Activated T-cell treated with anti-CD3 and anti-CD28 coated beads, Interleukin-2, amount 50 U/mL, for 72 hours (primary cell): ENCODE results near the gene RPTOR. TPM values are rescaled to one million over a fixed set of nuclear protein-coding genes. Genes with fewer than 3 reads are reported as not detected.
A peak's percentile ranks its signal among the peaks of the same experiment; 100 is the strongest.

Experiments
- ATAC-seq, 2 donors: fragments of 150-1000 bp; cut with Tn5 transposase; replicated peaks in 1 of 2; 2 replicates each; pipeline ENCODE4 v1.10.0; 2021; ENCODE audit warnings: moderate library complexity in 2 of 2, mild to moderate bottlenecking in 1 of 2
- DNase-seq, 2 donors: peaks; one replicate each; pipeline ENCODE4 v3.0.0; 2021 to 2022; ENCODE audit warnings: mixed read lengths in 1 of 2
- H3K27ac Mint-ChIP-seq: one replicate; pipeline ENCODE4 v1.8.0; 2022; ENCODE audit warnings: mild to moderate bottlenecking, moderate library complexity, mixed read lengths
- H3K27me3 Mint-ChIP-seq: one replicate; pipeline ENCODE4 v1.8.0; 2022; ENCODE audit warnings: low read depth, mixed read lengths
- H3K36me3 Mint-ChIP-seq, 2 donors: one replicate each; pipeline ENCODE4 v1.8.0; 2022; ENCODE audit warnings: mixed read lengths in 2 of 2, mild to moderate bottlenecking in 1 of 2; ENCODE audit not compliant: insufficient read depth in 2 of 2
- H3K4me1 Mint-ChIP-seq: one replicate; pipeline ENCODE4 v1.8.0; 2022; ENCODE audit warnings: low read depth, mixed read lengths
- H3K4me3 Mint-ChIP-seq, 2 donors: one replicate each; pipeline ENCODE4 v1.8.0; 2022; ENCODE audit warnings: mild to moderate bottlenecking in 2 of 2, mixed read lengths in 2 of 2, moderate library complexity in 2 of 2
- H3K9me3 Mint-ChIP-seq, 2 donors: one replicate each; pipeline ENCODE4 v1.8.0; 2022; ENCODE audit warnings: mixed read lengths in 2 of 2
- total RNA-seq, 2 donors: library from RNA; stranded (reverse); gene quantifications; one replicate each; pipeline ENCODE4 v1.2.3, GENCODE V29; 2022

Gene RPTOR
- total RNA-seq, 2 donors from 2014 or later: 50.8 to 62.0 TPM

DNA sequence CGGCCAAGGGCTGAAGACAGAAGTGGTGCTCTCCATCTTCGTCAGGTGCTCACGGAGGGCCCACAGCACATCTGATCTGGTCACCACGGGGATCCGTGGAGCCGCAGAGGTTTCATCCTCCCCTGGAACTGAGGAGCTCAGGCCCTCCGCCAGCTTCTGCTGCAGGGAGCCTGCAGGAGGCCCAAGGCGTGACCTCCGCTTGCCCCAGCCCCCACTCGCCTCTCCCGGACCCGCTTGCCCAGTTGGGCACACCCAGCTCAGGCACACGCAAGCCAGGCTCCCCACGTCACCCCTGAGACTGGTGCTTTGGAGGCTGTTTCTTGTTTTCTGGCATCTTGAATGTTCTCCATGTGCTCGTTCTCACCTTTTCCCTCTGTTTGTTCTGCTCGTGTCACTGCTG, 407.7 kb downstream of the RPTOR start:
- ATAC-seq (no peak), DNase-seq (no peak)
- Mint-ChIP-seq H3K36me3 (no peaks in the 10 kb centered on the region), H3K27ac (no peak overlapping the region), H3K4me3 (no peak overlapping the region), H3K4me1 (no peaks in the 10 kb centered on the region), H3K9me3 (no peaks in the 10 kb centered on the region), H3K27me3 (no peaks in the 10 kb centered on the region)

GRCh38 chr17:80953471-80954315, 409.1 kb downstream of the RPTOR start:
- DNase-seq (no peak), ATAC-seq (no peak)
- Mint-ChIP-seq H3K9me3 (no peaks in the 10 kb centered on the region), H3K36me3 (no peaks in the 10 kb centered on the region), H3K4me3 (no peak overlapping the region), H3K4me1 (no peaks in the 10 kb centered on the region), H3K27me3 (no peaks in the 10 kb centered on the region), H3K27ac (no peak overlapping the region)

DNA sequence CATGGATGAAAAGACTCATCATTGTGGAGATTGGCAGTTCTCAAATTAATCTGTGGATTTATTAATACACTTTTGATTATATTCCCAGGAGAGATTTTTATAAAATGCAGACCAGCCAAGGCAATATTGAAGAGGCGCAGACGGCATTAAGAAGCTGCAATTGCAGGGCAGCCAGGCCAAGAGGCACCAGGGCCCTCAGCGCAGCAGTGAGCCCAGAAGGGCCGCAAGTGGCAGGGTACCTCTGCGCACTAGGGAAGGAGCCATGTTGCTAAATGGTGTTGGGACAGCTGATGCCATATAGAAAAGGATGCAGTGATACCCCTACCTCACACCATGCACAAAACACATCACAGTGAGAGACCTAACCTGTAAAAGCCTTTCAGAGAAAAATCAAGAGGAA, 410.4 kb downstream of the RPTOR start:
- H3K27me3 Mint-ChIP-seq: no peaks in the 10 kb centered on the region
- no peaks in the 10 kb centered on the region for H3K4me1 Mint-ChIP-seq
- DNase-seq: no peak
- no peaks in the 10 kb centered on the region for H3K9me3 Mint-ChIP-seq
- no peak overlapping the region for H3K4me3 Mint-ChIP-seq
- ATAC-seq: no peak
- H3K27ac Mint-ChIP-seq: peak overlapping the region; percentile 22
- H3K36me3 Mint-ChIP-seq: no peaks in the 10 kb centered on the region

- H3K4me1 Mint-ChIP-seq: no peaks in the 10 kb centered on the region
- no peaks in the 10 kb centered on the region for H3K9me3 Mint-ChIP-seq
- no peaks in the 10 kb centered on the region for H3K36me3 Mint-ChIP-seq
- no peaks in the 10 kb centered on the region for H3K27me3 Mint-ChIP-seq
- ATAC-seq: no peak
- H3K4me3 Mint-ChIP-seq: no peak overlapping the region
- no peak overlapping the region for H3K27ac Mint-ChIP-seq
- no peak for DNase-seq
These were observed 411.1 kb downstream of the RPTOR start for GRCh38 chr17:80955671-80956280.

GRCh38 chr17:80956321-80957190, 411.9 kb downstream of the RPTOR start:
- H3K9me3 Mint-ChIP-seq: no peaks in the 10 kb centered on the region
- ATAC-seq (no peak), DNase-seq (no peak)
- H3K4me3 Mint-ChIP-seq: no peak overlapping the region
- no peaks in the 10 kb centered on the region for H3K36me3 Mint-ChIP-seq
- H3K4me1 Mint-ChIP-seq: no peaks in the 10 kb centered on the region
- H3K27me3 Mint-ChIP-seq: no peaks in the 10 kb centered on the region
- no peak overlapping the region for H3K27ac Mint-ChIP-seq

DNA sequence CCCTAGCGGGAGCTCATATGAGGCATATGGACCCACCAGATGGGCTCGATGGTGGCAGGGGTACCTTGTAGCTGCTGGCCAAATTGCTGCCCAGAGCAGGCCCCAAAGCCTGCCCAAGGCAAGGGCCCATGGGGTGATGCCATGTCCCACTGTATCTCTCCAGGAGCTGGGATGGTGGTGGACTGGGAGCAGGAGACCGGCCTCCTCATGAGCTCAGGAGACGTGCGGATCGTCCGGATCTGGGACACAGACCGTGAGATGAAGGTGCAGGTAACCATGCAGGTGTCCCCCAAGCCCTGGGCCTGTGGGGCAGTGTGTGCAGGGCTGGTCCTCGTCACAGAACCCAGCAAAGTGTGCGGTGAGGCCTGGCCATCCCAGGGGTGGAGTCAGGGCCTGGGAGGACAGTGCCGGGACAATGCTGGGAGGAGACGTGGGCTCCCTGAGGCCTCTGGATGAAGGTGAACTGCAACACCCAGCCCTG, 412.9 kb downstream of the RPTOR start:
- DNase-seq (no peak), ATAC-seq (no peak)
- Mint-ChIP-seq H3K4me1 (no peaks in the 10 kb centered on the region), H3K27me3 (no peaks in the 10 kb centered on the region), H3K27ac (no peak overlapping the region), H3K4me3 (no peak overlapping the region), H3K9me3 (no peaks in the 10 kb centered on the region), H3K36me3 (no peaks in the 10 kb centered on the region)

- DNase-seq (no peak), ATAC-seq (no peak)
- H3K27me3 Mint-ChIP-seq: no peaks in the 10 kb centered on the region
- peaks cover 0 to 2% of the 10 kb centered on the region in 2 donors for H3K36me3 Mint-ChIP-seq
- no peak overlapping the region for H3K27ac Mint-ChIP-seq
- H3K4me1 Mint-ChIP-seq: no peaks in the 10 kb centered on the region
- H3K4me3 Mint-ChIP-seq: no peak overlapping the region
- H3K9me3 Mint-ChIP-seq: no peaks in the 10 kb centered on the region
These were observed 414.8 kb downstream of the RPTOR start for GRCh38 chr17:80959330-80960036.

DNA sequence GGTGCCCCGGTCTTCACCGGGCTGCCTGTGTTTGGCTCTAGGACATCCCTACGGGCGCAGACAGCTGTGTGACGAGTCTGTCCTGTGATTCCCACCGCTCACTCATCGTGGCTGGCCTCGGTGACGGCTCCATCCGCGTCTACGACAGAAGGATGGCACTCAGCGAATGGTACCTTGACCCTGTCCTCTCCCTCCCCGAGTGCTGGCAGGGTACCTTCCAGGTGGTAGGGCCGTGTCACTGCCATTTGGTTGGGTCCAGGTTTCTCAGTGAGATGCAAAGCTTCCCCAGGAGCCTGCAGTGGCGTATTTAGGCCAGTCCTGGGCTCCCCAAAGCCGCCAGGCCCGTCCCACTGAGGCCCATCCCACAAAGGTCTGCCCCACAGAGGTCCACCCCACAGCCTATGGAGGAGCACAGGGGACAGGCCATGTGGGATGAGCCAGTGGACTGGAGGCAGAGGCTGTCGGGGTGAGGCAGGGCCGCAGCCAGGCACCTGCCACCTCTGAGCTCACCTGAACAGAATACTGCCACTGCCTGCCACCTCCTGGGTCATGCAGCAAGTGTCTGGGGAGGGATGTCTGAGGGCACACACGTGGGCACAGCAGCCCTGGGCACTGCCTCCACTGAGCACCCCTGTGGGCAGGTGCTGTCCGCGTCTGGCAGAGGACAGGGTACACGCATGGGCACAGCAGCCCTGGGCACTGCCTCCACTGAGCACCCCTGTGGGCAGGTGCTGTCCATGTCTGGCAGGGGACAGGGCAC, 415.6 kb downstream of the RPTOR start:
- H3K27ac Mint-ChIP-seq: no peak overlapping the region
- peak; percentile 8 to 22 for ATAC-seq
- DNase-seq: no peak

DNA sequence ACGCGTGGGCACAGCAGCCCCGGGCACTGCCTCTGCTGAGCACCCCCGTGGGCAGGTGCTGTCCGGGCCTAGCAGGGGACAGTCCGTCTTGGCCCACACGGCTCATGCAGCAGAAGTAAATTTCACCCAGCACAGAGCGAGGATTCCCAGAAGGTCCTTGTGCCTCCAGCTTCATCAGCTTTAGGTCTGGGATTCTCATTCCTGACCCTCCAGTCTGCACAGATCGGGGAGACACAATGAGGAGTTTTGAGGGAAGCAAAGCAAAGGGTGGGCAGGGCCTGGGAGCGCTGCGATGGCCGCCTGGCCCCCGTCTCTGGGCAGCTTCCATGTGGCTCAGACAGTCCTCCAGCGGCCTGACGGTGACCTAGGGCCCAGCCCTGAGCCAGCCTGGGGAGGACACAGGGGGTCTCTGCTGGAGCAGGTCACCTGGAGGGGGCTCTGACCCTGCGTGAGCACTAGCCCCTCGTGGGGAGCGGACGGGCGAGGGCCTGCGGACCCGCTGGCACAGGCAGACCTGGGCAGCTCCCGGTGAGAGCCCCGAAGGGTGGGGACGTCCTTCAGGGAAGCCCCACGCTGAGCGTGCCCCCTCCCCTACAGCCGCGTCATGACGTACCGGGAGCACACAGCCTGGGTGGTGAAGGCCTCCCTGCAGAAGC, 416.3 kb downstream of the RPTOR start:
- H3K27ac Mint-ChIP-seq: no peak overlapping the region
- no peak for DNase-seq
- ATAC-seq: peak in 1 of 2 donors; percentile 10

More for the DNA sequence above, 415.6 kb downstream of the RPTOR start:
- no peaks in the 10 kb centered on the region for H3K4me1 Mint-ChIP-seq
- H3K27me3 Mint-ChIP-seq: no peaks in the 10 kb centered on the region
- H3K36me3 Mint-ChIP-seq: peaks cover 0 to 4% of the 10 kb centered on the region in 2 donors
- no peak overlapping the region for H3K4me3 Mint-ChIP-seq
- no peaks in the 10 kb centered on the region for H3K9me3 Mint-ChIP-seq

DNA sequence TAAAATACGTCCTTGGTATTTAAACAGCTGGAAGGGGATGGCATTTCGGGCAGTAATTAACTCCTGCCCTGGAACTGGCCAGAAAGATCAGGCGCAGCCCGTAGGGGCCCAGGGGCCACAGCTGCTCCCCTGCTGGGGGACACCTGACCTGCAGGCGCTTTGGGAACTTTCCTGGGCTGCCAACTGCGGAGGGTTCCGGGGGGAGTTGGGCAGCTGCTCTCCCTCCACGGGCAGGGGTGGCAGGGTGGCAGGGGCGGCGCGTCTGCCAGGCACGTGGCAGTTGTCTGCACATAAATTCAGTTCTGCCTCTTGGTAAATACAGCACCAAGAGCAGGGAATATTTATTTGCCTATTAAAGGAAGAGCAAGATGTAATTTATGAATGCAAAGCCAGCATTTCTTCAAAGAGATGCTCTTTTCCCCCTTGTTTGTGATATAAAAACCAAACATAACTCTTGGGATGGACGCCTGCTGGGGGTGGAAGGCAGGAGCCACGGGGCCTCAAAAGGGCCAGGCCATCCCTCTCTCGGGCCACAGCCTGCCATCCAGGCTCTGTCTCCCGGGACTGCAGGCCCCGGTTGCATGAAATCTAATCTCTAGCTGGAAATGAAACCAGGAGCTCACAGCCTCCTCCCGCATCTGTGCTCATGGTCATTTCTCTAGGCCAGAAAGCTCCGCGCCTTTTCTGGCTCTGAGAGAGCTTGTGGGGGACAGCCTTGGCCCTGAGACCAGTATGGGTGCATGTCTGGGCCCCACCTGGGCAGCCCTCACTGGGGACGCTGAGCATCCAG, 417.1 kb downstream of the RPTOR start:
- Mint-ChIP-seq H3K4me1 (no peaks in the 10 kb centered on the region), H3K27me3 (no peaks in the 10 kb centered on the region), H3K9me3 (no peaks in the 10 kb centered on the region), H3K4me3 (no peak overlapping the region), H3K36me3 (peaks cover 1 to 4% of the 10 kb centered on the region in 2 donors), H3K27ac (no peak overlapping the region)
- ATAC-seq (no peak), DNase-seq (no peak)

More for the DNA sequence above, 416.3 kb downstream of the RPTOR start:
- H3K4me3 Mint-ChIP-seq: no peak overlapping the region
- H3K9me3 Mint-ChIP-seq: no peaks in the 10 kb centered on the region
- peaks cover 0 to 4% of the 10 kb centered on the region in 2 donors for H3K36me3 Mint-ChIP-seq
- H3K4me1 Mint-ChIP-seq: no peaks in the 10 kb centered on the region
- no peaks in the 10 kb centered on the region for H3K27me3 Mint-ChIP-seq
